ENCODE results near the gene GALNS. TPM values are rescaled to one million over a fixed set of nuclear protein-coding genes. Genes with fewer than 3 reads are reported as not detected.
A peak's percentile ranks its signal among the peaks of the same experiment; 100 is the strongest.

Gene GALNS
- total and polyA plus RNA-seq, 4 donors: 6.8 to 20.6 (median 10.8) TPM

GRCh38 chr16:88905563-88905962 is 48.8 kb upstream of the GALNS start:
- WGBS: 32% methylated on average over 13 of the region's 13 CpGs
- no peaks in the 10 kb centered on the region for H3K36me3 ChIP-seq (ENCODE audit: control insufficient read depth in 4 of 4, insufficient read depth in 3 of 4, low read depth in 1 of 4, low read length in 3 of 4)
- H3K9ac ChIP-seq (ENCODE audit: low read depth in 1 of 2, low read length in 2 of 2): no peak overlapping the region
- H3K9me3 ChIP-seq (ENCODE audit: control insufficient read depth in 4 of 4, low read length in 3 of 4): no peaks in the 10 kb centered on the region
- no peak overlapping the region for H3K27ac ChIP-seq (ENCODE audit: low read depth in 1 of 2, low read length in 2 of 2)
- TF ChIP-seq FOXA2 (IDR thresholded peaks at IDR 0.05) (no peak), HNF4A (conservative IDR thresholded peaks at IDR 0.05) (no peak), CTCF (IDR thresholded peaks at IDR 0.05; ENCODE audit: low read depth, low read length, missing input control) (no peak), SP1 (IDR thresholded peaks at IDR 0.05) (no peak), JUND (IDR thresholded peaks at IDR 0.05) (no peak), FOXA1 (IDR thresholded peaks at IDR 0.05) (no peak), NR2F2 (IDR thresholded peaks at IDR 0.05) (no peak), RXRA (IDR thresholded peaks at IDR 0.05) (no peak), RAD21 (IDR thresholded peaks at IDR 0.05) (no peak), TAF1 (conservative IDR thresholded peaks at IDR 0.05) (no peak), GABPA (IDR thresholded peaks at IDR 0.05 in 1 of 2, conservative IDR thresholded peaks at IDR 0.05 in 1 of 2) (no peak), HNF4G (IDR thresholded peaks at IDR 0.05) (no peak), EGR1 (IDR thresholded peaks at IDR 0.05; ENCODE audit: low read depth in 2 of 2) (no peak), YY1 (IDR thresholded peaks at IDR 0.05) (no peak), ZBTB33 (IDR thresholded peaks at IDR 0.05) (no peak)
- TF ChIP-seq, protein P1, sequence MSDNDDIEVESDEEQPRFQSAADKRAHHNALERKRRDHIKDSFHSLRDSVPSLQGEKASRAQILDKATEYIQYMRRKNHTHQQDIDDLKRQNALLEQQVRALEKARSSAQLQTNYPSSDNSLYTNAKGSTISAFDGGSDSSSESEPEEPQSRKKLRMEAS (IDR thresholded peaks at IDR 0.05): no peak
- TF ChIP-seq, protein P2, sequence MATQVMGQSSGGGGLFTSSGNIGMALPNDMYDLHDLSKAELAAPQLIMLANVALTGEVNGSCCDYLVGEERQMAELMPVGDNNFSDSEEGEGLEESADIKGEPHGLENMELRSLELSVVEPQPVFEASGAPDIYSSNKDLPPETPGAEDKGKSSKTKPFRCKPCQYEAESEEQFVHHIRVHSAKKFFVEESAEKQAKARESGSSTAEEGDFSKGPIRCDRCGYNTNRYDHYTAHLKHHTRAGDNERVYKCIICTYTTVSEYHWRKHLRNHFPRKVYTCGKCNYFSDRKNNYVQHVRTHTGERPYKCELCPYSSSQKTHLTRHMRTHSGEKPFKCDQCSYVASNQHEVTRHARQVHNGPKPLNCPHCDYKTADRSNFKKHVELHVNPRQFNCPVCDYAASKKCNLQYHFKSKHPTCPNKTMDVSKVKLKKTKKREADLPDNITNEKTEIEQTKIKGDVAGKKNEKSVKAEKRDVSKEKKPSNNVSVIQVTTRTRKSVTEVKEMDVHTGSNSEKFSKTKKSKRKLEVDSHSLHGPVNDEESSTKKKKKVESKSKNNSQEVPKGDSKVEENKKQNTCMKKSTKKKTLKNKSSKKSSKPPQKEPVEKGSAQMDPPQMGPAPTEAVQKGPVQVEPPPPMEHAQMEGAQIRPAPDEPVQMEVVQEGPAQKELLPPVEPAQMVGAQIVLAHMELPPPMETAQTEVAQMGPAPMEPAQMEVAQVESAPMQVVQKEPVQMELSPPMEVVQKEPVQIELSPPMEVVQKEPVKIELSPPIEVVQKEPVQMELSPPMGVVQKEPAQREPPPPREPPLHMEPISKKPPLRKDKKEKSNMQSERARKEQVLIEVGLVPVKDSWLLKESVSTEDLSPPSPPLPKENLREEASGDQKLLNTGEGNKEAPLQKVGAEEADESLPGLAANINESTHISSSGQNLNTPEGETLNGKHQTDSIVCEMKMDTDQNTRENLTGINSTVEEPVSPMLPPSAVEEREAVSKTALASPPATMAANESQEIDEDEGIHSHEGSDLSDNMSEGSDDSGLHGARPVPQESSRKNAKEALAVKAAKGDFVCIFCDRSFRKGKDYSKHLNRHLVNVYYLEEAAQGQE (IDR thresholded peaks at IDR 0.05): no peak
- no peaks in the 10 kb centered on the region for H3K4me1 ChIP-seq (ENCODE audit: control insufficient read depth in 4 of 4, insufficient read depth in 4 of 4, low read length in 3 of 4)
- H3K4me3 ChIP-seq (ENCODE audit: low read depth in 1 of 3, low read length in 3 of 3): no peak overlapping the region
- DNase-seq (ENCODE audit: low spot score): peak; percentile 47
- H3K27me3 ChIP-seq (ENCODE audit: control insufficient read depth in 4 of 4, insufficient read depth in 4 of 4, low read length in 3 of 4): no peaks in the 10 kb centered on the region
